H9 (cell line): ENCODE data around the gene ZBTB9. TPM values are rescaled to one million over a fixed set of nuclear protein-coding genes. Genes with fewer than 3 reads are reported as not detected.

ENCODE experiments used
- DNase-seq: peaks from one replicate; pipeline ENCODE4 v3.0.0-alpha.2; 2017
- H2AFZ ChIP-seq: one replicate; pipeline ENCODE4 v1.6.1; 2013; ENCODE audit warnings: mild to moderate bottlenecking, low read length, control low read depth, moderate library complexity
- H2AK5ac ChIP-seq: 2 replicates; pipeline ENCODE4 v1.6.1; 2013; ENCODE audit warnings: low read length, control low read depth, mixed read lengths; ENCODE audit not compliant: insufficient read length
- H2BK120ac ChIP-seq: one replicate; pipeline ENCODE4 v1.6.1; 2013; ENCODE audit warnings: low read depth, mild to moderate bottlenecking, low read length, control low read depth, inconsistent platforms; ENCODE audit not compliant: poor library complexity, severe bottlenecking
- H2BK12ac ChIP-seq: 2 replicates; pipeline ENCODE4 v1.6.1; 2013; ENCODE audit warnings: low read length, control low read depth, mixed read lengths, low read depth; ENCODE audit not compliant: insufficient read length
- H2BK15ac ChIP-seq: 2 replicates; pipeline ENCODE4 v1.6.1; 2013; ENCODE audit warnings: low read depth, low read length, control low read depth
- H2BK20ac ChIP-seq: one replicate; pipeline ENCODE4 v1.6.1; 2013; ENCODE audit warnings: low read depth, mild to moderate bottlenecking, low read length, control low read depth, inconsistent platforms; ENCODE audit not compliant: poor library complexity, severe bottlenecking
- H2BK5ac ChIP-seq: 2 replicates; pipeline ENCODE4 v1.6.1; 2013; ENCODE audit warnings: low read length, control low read depth, mixed read lengths; ENCODE audit not compliant: insufficient read length
- H3K14ac ChIP-seq: 2 replicates; pipeline ENCODE4 v1.6.1; 2013; ENCODE audit warnings: low read length, control low read depth; ENCODE audit not compliant: insufficient read depth
- H3K18ac ChIP-seq: 2 replicates; pipeline ENCODE4 v1.6.1; 2013; ENCODE audit warnings: low read depth, mild to moderate bottlenecking, mixed read lengths, low read length, control low read depth; ENCODE audit not compliant: insufficient read length
- H3K23ac ChIP-seq: 2 replicates; pipeline ENCODE4 v1.6.1; 2013; ENCODE audit warnings: low read length, control low read depth, mixed read lengths, low read depth; ENCODE audit not compliant: insufficient read length
- H3K23me2 ChIP-seq: 2 replicates; pipeline ENCODE4 v1.6.1; 2013; ENCODE audit warnings: low read depth, mild to moderate bottlenecking, mixed read lengths, low read length, control low read depth; ENCODE audit not compliant: insufficient read length, poor library complexity, severe bottlenecking
- H3K27ac ChIP-seq: 2 replicates; pipeline ENCODE4 v1.5.1; 2013; ENCODE audit warnings: low read length, control low read depth, mixed read lengths, low read depth; ENCODE audit not compliant: insufficient read length
- H3K27me3 ChIP-seq: 2 replicates; pipeline ENCODE4 v1.6.1; 2013; ENCODE audit warnings: low read length, control low read depth, inconsistent platforms; ENCODE audit not compliant: insufficient read depth
- H3K4ac ChIP-seq: 2 replicates; pipeline ENCODE4 v1.6.1; 2013; ENCODE audit warnings: low read depth, mild to moderate bottlenecking, control low read depth, inconsistent platforms, low read length, moderate library complexity
- H3K4me1 ChIP-seq: 2 replicates; pipeline ENCODE4 v1.6.1; 2013; ENCODE audit warnings: low read length, control low read depth, inconsistent platforms; ENCODE audit not compliant: insufficient read depth
- H3K4me2 ChIP-seq: 2 replicates; pipeline ENCODE4 v1.6.1; 2013; ENCODE audit warnings: low read length, control low read depth, mixed read lengths; ENCODE audit not compliant: insufficient read length, insufficient read depth
- H3K56ac ChIP-seq: 2 replicates; pipeline ENCODE4 v1.6.1; 2013; ENCODE audit warnings: low read depth, mild to moderate bottlenecking, mixed read lengths, low read length, control low read depth; ENCODE audit not compliant: insufficient read length
- H3K79me1 ChIP-seq: 2 replicates; pipeline ENCODE4 v1.6.1; 2013; ENCODE audit warnings: low read depth, mild to moderate bottlenecking, moderate library complexity, low read length, control low read depth, inconsistent platforms; ENCODE audit not compliant: insufficient read depth, poor library complexity, severe bottlenecking
- H3K79me2 ChIP-seq: 2 replicates; pipeline ENCODE4 v1.6.1; 2013; ENCODE audit warnings: low read length, control low read depth, inconsistent platforms; ENCODE audit not compliant: insufficient read depth
- H3K9ac ChIP-seq: 2 replicates; pipeline ENCODE4 v1.6.1; 2013; ENCODE audit warnings: low read length, control low read depth, mixed read lengths; ENCODE audit not compliant: insufficient read length; ENCODE audit errors: extremely low read depth
- H3K9me3 ChIP-seq: one replicate; pipeline ENCODE4 v1.6.1; 2013; ENCODE audit warnings: low read depth, low read length, inconsistent platforms; ENCODE audit not compliant: control insufficient read depth
- H3T11ph ChIP-seq: one replicate; pipeline ENCODE4 v1.6.1; 2013; ENCODE audit warnings: mild to moderate bottlenecking, low read length, control low read depth, inconsistent platforms
- H4K20me1 ChIP-seq: one replicate; pipeline ENCODE4 v1.6.1; 2013; ENCODE audit not compliant: control insufficient read depth, insufficient read length, insufficient read depth
- H4K5ac ChIP-seq: 2 replicates; pipeline ENCODE4 v1.6.1; 2013; ENCODE audit warnings: low read depth, mild to moderate bottlenecking, mixed read lengths, low read length, control low read depth; ENCODE audit not compliant: insufficient read length
- H4K8ac ChIP-seq: replicated peaks from 2 replicates; pipeline ENCODE4 v1.6.1; 2013; ENCODE audit warnings: low read length, control low read depth, mixed read lengths, low read depth; ENCODE audit not compliant: insufficient read length
- H4K91ac ChIP-seq: 2 replicates; pipeline ENCODE4 v1.6.1; 2013; ENCODE audit warnings: low read depth, mild to moderate bottlenecking, moderate library complexity, mixed read lengths, low read length, control low read depth; ENCODE audit not compliant: insufficient read length
- H3K27ac Mint-ChIP-seq, 3 experiments: 2 replicates in 2 of 3; 3 replicates in 1 of 3; pipeline ENCODE4 v1.8.0; 2020 to 2021; ENCODE audit warnings: mixed read lengths in 3 of 3, mild to moderate bottlenecking in 1 of 3, moderate library complexity in 1 of 3
- H3K27me3 Mint-ChIP-seq: 2 replicates; pipeline ENCODE4 v1.8.0; 2021; ENCODE audit warnings: low read depth, mild to moderate bottlenecking, moderate library complexity, mixed read lengths
- H3K36me3 Mint-ChIP-seq, 3 experiments: 2 replicates in 2 of 3; 3 replicates in 1 of 3; pipeline ENCODE4 v1.8.0; 2020 to 2021; ENCODE audit warnings: low read depth in 3 of 3, mixed read lengths in 3 of 3; ENCODE audit not compliant: insufficient read depth in 1 of 3
- H3K4me1 Mint-ChIP-seq, 2 experiments: 2 replicates each; pipeline ENCODE4 v1.8.0; 2020; ENCODE audit warnings: mixed read lengths in 2 of 2
- H3K4me3 Mint-ChIP-seq, 2 experiments: 2 replicates in 1 of 2; 3 replicates in 1 of 2; pipeline ENCODE4 v1.8.0; 2020 to 2021; ENCODE audit warnings: mild to moderate bottlenecking in 2 of 2, mixed read lengths in 2 of 2, moderate library complexity in 1 of 2
- H3K9me3 Mint-ChIP-seq, 2 experiments: 2 replicates in 1 of 2; 3 replicates in 1 of 2; pipeline ENCODE4 v1.8.0; 2020; ENCODE audit warnings: mild to moderate bottlenecking in 2 of 2, mixed read lengths in 2 of 2, moderate library complexity in 1 of 2
- WGBS: extraction: QIAGEN DNeasy Blood & Tissue Kit; methylation state at CpG from one replicate; pipeline ENCODE4 v1.1.7; 2013; ENCODE audit warnings: missing lambda C conversion rate, low lambda C conversion rate, mixed read lengths; ENCODE audit not compliant: insufficient read length; ENCODE audit errors: extremely low coverage; 5-methylcytosine and 5-hydroxymethylcytosine counted together
- total RNA-seq: library from RNA; stranded (reverse); gene quantifications from 2 replicates; pipeline ENCODE4 v1.2.1, GENCODE V29; 2021
- TF ChIP-seq, protein P1 (sequence below): fragments of 200-600 bp; sonication (generic); conservative IDR thresholded peaks from 3 replicates; pipeline ENCODE4 v1.8.0; 2021; ENCODE audit warnings: antibody characterized with exemption, mild to moderate bottlenecking

ZBTB9 gene
- total RNA-seq, 1 experiment from 2014 or later: 53.1 TPM

GRCh38 chr6:33434961-33435360 lies 19.4 kb upstream of the ZBTB9 start:
- Histone ChIP-seq H3K79me1 (peaks cover 5% of the 10 kb centered on the region), H3K27ac (no peak overlapping the region), H4K91ac (no peak overlapping the region), H3K9ac (no peak overlapping the region), H3K79me2 (peaks cover 5% of the 10 kb centered on the region; the same call in 1 of the 2 replicates), H4K5ac (no peak overlapping the region), H3K56ac (no peak overlapping the region), H3K18ac (no peak overlapping the region), H3T11ph (no peak overlapping the region), H3K4me2 (no peak overlapping the region), H2BK20ac (no peak overlapping the region), H2BK15ac (no peak overlapping the region), H4K20me1 (no peaks in the 10 kb centered on the region), H3K23ac (no peak overlapping the region), H2AK5ac (no peak overlapping the region), H2BK120ac (no peak overlapping the region), H3K4me1 (peaks cover 12% of the 10 kb centered on the region; the same call in 1 of the 2 replicates), H3K4ac (no peak overlapping the region), H2BK12ac (no peak overlapping the region), H3K14ac (no peak overlapping the region), H2AFZ (no peak overlapping the region), H3K27me3 (no peaks in the 10 kb centered on the region), H4K8ac (no peak overlapping the region), H3K23me2 (peaks cover 23% of the 10 kb centered on the region), H2BK5ac (no peak overlapping the region), H3K9me3 (no peaks in the 10 kb centered on the region)
- no peak for DNase-seq
- 0 out of 5 replicates have a peak overlapping the region, but pooled peaks of 1 of the 2 experiments have one; percentile 5 for H3K4me3 Mint-ChIP-seq
- TF ChIP-seq, protein P1, sequence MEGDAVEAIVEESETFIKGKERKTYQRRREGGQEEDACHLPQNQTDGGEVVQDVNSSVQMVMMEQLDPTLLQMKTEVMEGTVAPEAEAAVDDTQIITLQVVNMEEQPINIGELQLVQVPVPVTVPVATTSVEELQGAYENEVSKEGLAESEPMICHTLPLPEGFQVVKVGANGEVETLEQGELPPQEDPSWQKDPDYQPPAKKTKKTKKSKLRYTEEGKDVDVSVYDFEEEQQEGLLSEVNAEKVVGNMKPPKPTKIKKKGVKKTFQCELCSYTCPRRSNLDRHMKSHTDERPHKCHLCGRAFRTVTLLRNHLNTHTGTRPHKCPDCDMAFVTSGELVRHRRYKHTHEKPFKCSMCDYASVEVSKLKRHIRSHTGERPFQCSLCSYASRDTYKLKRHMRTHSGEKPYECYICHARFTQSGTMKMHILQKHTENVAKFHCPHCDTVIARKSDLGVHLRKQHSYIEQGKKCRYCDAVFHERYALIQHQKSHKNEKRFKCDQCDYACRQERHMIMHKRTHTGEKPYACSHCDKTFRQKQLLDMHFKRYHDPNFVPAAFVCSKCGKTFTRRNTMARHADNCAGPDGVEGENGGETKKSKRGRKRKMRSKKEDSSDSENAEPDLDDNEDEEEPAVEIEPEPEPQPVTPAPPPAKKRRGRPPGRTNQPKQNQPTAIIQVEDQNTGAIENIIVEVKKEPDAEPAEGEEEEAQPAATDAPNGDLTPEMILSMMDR: no peak
- H3K4me1 Mint-ChIP-seq: peaks cover 40 to 47% of the 10 kb centered on the region in 2 experiments
- H3K27me3 Mint-ChIP-seq: no peaks in the 10 kb centered on the region; the same call in 1 of the 2 replicates
- no CpG with 5 or more reads among the region's 4 CpGs for WGBS
- peaks cover 51 to 62% (median 54%) of the 10 kb centered on the region in 3 experiments for H3K36me3 Mint-ChIP-seq
- no peaks in the 10 kb centered on the region for H3K9me3 Mint-ChIP-seq
- peak overlapping the region; percentile 28 to 74 (median 49); a peak in 3 of 7 replicates for H3K27ac Mint-ChIP-seq
